NCI-H146 treated with DMSO at 0.1 percent for 48 hours (cell line): ENCODE results near the gene CIAO3.

Experiments
- DNase-seq: peaks from one replicate; lab custom pipeline; 2025; ENCODE audit not compliant: unreplicated experiment; lab: John Stamatoyannopoulos, UW

Gene CIAO3

DNA sequence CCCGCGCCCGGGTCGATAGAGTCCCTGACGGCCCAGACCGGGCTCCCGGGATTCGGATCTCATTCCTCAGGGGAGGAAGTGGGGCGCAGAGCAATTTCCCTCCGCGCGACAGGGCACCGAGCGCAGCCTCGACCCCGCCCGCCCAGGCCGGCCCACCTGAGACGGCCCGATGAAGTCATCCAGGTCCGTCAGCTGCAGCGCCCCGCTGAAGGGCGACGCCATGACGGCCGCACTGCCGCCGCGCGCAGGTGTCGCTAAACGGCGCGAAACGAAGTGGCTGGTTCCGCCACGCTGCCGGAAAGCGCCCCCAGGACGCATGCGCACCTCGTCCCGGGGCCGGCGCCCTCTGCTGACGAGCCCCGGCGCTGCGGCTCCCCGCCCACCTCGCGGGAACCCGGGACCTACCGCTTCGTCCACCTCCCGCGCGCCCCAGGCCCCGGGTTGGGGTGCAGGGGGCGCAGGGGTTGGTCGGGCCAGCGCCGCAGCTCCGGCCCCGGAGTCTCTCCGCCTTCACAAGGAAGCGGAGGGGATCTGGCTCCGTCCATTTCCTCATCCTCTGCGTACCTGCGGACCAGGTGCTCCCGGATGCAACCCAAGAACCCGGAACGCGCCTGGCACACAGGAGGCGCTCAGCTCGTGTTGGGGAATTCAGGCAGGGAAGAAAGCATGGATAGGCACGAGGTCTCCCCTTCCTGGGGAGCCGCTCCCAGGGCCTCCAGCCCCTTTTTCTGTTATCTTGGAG is at the start of gene CIAO3:
Gene CIAO3 (minus strand): TSS at position 234 of the 742 bp plus-strand sequence. CDS start 12 bp downstream, at position 222.
- DNase-seq: peak; percentile 75

DNA sequence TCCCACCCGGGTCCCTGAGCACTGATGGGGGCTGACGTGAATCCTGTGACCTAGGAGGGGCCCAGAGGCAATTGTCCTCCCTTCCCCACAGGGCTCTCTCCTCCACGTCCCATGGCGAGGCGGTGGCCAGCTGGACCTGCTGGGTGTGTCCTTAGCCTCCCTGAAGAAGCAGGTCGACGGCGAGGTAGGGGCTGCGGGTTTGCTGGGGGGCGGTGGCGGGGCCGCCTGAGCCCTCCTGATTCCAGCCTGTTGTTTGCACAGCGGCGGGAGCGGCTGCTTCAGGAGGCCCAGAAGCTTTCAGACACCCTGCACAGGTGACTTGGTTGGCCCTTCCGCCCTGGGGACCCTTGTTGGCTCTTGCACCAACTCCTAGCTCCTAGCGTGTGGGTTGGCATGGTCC is 49.3 kb upstream of the CIAO3 start:
- no peak for DNase-seq

- no peak for DNase-seq
These were observed 48.5 kb upstream of the CIAO3 start for GRCh38 chr16:789191-789850.

GRCh38 chr16:788399-789126 is 47.8 kb upstream of the CIAO3 start, which contains the start of gene CHTF18:
Gene CHTF18, plus strand, starts transcription at chr16:788620. Its CDS starts 65 bp downstream, at chr16:788685.
- peak; percentile 86 for DNase-seq

DNA sequence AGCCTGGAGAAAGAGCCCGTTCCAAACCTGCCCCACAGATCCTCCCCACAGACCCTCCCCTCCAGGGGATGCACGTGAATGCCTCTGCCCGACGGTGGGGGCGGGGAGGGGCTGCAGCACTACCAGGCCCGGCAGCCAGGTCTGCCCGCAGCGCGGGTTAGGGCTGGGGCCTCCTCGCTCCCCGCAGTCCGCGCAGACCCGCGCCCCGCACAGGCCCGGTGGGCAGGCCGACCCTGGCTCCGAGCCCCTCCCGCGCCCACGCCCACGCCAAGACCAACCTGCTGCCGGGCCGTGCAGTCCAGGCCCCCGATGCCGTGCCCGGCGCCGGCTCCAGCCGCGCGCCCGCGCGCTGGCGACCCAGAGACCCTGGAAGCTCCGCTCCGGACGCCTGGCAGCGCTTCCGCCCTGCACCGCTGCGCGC is 47.2 kb upstream of the CIAO3 start, which contains the start of gene RPUSD1:
Gene RPUSD1 (minus strand): TSS at position 404 of the 421 bp plus-strand sequence. CDS start 644 bp downstream, outside the sequence.
- no peak for DNase-seq

GRCh38 chr16:787321-787966 is 46.6 kb upstream of the CIAO3 start:
- DNase-seq: no peak

- DNase-seq: no peak
These were observed 45.1 kb upstream of the CIAO3 start for GRCh38 chr16:785563-786535.

DNA sequence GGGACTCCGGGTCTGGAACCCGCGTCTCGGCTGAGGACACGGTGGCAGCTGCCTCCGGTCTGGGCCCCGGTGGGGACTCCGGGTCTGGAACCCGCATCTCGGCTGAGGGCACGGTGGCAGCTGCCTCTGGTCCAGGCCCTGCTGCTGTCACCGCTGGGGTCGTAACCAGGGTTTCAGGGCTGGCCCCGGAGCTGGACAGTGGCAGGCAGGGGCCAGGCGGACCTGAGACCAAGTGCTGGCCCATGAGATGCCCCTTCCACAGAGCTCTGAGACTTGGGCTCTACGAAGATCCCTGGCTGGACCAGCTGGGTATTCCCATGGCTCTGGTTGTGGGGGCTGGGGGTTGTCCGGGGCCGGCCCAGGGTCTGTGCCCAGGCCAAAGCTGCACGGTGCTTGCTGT is 43.6 kb upstream of the CIAO3 start:
- no peak for DNase-seq

- DNase-seq: no peak
These were observed 42.8 kb upstream of the CIAO3 start for GRCh38 chr16:783404-784161.

DNA sequence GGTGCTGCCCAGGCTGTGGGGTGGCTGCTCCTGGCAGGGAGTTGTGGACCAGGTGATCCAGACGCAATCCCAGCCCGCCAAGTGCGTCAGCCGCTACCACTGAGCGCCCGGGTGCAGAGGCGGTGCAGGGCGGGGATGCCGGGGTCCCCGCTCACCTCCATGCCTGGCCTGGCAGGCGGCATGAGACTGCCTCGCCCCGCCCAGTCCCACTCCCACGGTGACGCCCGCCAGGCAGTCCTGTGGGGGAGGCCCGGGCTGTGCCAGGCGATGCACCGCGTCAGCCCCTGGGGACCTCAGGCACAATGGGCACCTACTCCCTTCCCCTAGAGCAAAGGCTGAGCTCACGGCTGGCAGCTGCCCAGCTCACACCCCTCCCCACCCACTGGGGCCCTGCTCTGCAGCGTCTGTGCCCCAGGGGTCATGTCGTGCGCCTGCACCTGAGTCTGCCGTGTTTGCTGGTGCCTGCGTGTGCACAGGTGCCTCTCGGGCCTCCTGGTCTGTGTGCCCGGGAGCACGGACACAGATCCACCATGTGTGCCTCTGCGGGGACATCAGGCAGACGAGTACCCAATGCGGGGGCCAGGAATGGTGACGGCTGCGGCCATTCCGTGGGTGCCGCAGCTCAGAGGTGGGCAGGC is 42.1 kb upstream of the CIAO3 start:
- peak; percentile 22 for DNase-seq

GRCh38 chr16:782258-782657 is 41.5 kb upstream of the CIAO3 start:
- DNase-seq: no peak

- DNase-seq: no peak
These were observed 40.7 kb upstream of the CIAO3 start for GRCh38 chr16:781346-782010.

DNA sequence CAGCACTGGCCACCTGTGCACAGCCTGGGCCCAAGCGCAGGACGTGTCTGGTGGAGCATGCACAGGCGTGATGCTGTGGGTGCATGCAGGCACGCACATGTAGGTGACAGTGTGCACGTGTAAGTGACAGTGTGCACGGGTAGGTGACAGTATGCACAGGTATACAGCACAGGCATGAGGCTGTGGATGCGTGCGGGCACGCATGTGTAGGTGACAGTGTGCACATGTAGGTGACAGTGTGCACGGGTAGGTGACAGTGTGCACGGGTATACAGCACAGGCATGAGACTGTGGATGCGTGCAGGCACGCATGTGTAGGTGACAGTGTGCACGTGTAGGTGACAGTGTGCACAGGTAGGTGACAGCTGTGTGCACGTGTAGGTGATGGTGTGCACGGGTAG is 39.5 kb upstream of the CIAO3 start:
- DNase-seq: no peak

DNA sequence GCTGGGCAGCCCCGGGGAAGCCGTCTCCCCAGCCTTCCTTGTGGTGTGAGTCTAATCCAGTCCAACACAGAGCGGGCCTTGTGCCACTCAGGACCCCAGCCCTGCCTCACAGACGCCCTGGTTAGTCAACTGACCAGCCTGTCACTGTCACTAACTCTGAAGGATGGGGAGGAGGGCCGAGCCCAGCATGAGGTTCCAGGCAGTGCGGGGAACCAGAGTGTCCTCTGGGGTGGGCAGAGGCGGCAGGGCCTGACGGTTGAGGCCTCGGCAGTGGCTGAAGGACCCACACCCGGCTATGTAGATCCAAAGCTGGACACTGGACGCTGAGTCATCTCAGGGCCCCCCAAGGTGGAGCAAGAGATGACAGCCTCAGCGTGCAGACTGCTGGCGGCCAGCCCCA is 38.8 kb upstream of the CIAO3 start:
- no peak for DNase-seq

- no peak for DNase-seq
These were observed 38.2 kb upstream of the CIAO3 start for GRCh38 chr16:778909-779527.

DNA sequence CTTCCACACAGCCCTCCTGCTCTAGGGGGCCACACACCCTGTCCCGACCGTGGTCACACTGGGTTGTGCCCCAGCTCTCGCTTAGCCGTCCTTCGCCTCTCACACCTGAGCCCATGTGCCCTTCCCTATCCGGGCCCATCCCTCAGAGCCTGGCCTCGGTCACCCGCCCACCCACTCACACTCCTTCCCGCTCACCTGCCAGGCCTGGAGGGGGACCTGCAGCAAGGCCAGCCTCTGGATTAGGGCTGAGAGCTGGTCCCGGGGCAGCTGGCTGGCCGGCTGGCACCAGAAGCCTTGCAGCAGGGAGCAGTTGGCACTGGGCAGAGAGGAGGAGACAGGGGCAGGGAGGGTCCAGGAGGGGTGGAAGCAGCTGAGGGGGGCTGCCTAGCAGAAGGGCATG is 37.6 kb upstream of the CIAO3 start:
- DNase-seq: no peak

- no peak for DNase-seq
These were observed 37.0 kb upstream of the CIAO3 start for GRCh38 chr16:777826-778225.

DNA sequence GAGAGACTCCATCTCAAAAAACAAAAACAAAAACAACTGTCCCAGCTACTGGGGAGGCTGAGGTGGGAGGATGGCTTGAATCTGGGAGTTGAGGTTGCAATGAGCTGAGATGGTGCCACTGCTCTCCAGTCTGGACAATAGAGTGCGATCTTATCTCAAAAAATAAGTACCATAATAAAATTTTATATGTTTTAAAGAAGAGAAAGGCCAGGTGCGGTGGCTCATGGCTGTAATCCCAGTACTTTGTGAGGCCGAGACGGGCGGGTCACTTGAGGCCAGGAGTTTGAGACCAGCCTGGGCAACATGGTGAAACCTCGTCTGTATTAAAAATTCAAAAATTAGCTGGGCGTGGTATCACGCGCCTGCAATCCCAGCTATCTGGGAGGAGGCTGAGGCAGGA is 36.0 kb upstream of the CIAO3 start:
- DNase-seq: no peak
